ENCODE data around the gene FGFR3. TPM values are rescaled to one million over a fixed set of nuclear protein-coding genes. Genes with fewer than 3 reads are reported as not detected.

FGFR3 gene
- total and polyA plus RNA-seq, 2 of the 4 experiments (the other 2 are of a cell fraction): 0.18 to 0.67 TPM

GRCh38 chr4:1775731-1776500 is 17.2 kb upstream of the FGFR3 start:
- no TSS peak for BruUV-seq (replicated peaks)
- Histone ChIP-seq H3K14ac (replicated peaks; ENCODE audit: low read depth, low read length) (no peak overlapping the region), H2AK5ac (ENCODE audit: low read depth, low read length) (no peak overlapping the region), H3K27ac (ENCODE audit: insufficient read depth, low read length) (no peak overlapping the region), H3K4me1 (ENCODE audit: control insufficient read depth, insufficient read depth, low read length) (peaks cover 6% of the 10 kb centered on the region; the same call in 1 of the 2 replicates), H2BK5ac (ENCODE audit: low read depth, low read length, poor library complexity, severe bottlenecking) (no peak overlapping the region), H3K9me1 (ENCODE audit: insufficient read depth, low read length) (no peaks in the 10 kb centered on the region), H3K27me3 (ENCODE audit: control insufficient read depth, insufficient read depth, low read length) (peaks cover 2% of the 10 kb centered on the region; the same call in 1 of the 2 replicates), H3K79me1 (ENCODE audit: low read depth in 1 of 2, low read length in 2 of 2) (no peaks in the 10 kb centered on the region), H3K9ac (ENCODE audit: low read depth, low read length) (no peak overlapping the region), H3K4me3 (ENCODE audit: insufficient read depth, low read depth, low read length) (no peak overlapping the region), H4K8ac (ENCODE audit: low read depth in 2 of 2, low read length in 2 of 2) (no peak overlapping the region), H4K20me1 (ENCODE audit: insufficient read depth, low read length) (no peaks in the 10 kb centered on the region), H2BK20ac (ENCODE audit: low read depth, low read length) (no peak overlapping the region), H2BK120ac (ENCODE audit: low read depth, low read length) (no peak overlapping the region), H4K91ac (ENCODE audit: insufficient read depth, low read depth, low read length) (no peak overlapping the region), H3K9me3 (ENCODE audit: control insufficient read depth, insufficient read depth, low read length) (no peaks in the 10 kb centered on the region), H3K36me3 (ENCODE audit: control insufficient read depth, insufficient read depth, low read length) (no peaks in the 10 kb centered on the region), H3K4ac (ENCODE audit: low read depth, low read length) (no peak overlapping the region), H3K23ac (ENCODE audit: low read depth, low read length) (no peak overlapping the region), H2AK9ac (replicated peaks; ENCODE audit: low read depth, low read length, poor library complexity) (no peak overlapping the region), H2BK15ac (ENCODE audit: low read depth, low read length) (no peak overlapping the region), H2AFZ (replicated peaks; ENCODE audit: low read length, poor library complexity) (peak overlapping the region; percentile 43), H3K18ac (ENCODE audit: low read depth, low read length) (no peak overlapping the region), H4K5ac (ENCODE audit: low read depth, low read length) (no peak overlapping the region), H3K56ac (ENCODE audit: extremely low read depth, insufficient read depth, low read length) (no peak overlapping the region), H3K4me2 (ENCODE audit: low read depth, low read length) (no peak overlapping the region)
- in situ Hi-C loops (cut with MboI; ENCODE audit: low sequenced_read_pairs): no loop called here
- POLR2A ChIA-PET (ENCODE audit: unreplicated experiment): no interaction called here
- WGBS, 2 experiments (ENCODE audit: extremely low coverage in 2 of 2, insufficient read length in 1 of 2): 67% methylated on average over 5 of the region's 23 CpGs; no CpG with 5 or more reads in 1 of the 2 experiments
- CTCF ChIA-PET: no interaction called here
- dilution Hi-C loops (cut with HindIII; ENCODE audit: low sequenced_read_pairs, unreplicated experiment): no loop called here
- intact Hi-C loops (cut with micrococcal nuclease): no loop called here
- TF ChIP-seq CTCF (conservative IDR thresholded peaks at IDR 0.05; ENCODE audit: low read depth, low read length) (no peak), NFE2L2 (IDR thresholded peaks at IDR 0.05; ENCODE audit: low read depth, low read length) (no peak), CHD1 (IDR thresholded peaks at IDR 0.05; ENCODE audit: low read depth, low read length) (no peak), SMC3 (IDR thresholded peaks at IDR 0.05; ENCODE audit: low read depth, low read length) (no peak), POLR2A (IDR thresholded peaks at IDR 0.05; ENCODE audit: low read depth, low read length) (no peak), MAZ (IDR thresholded peaks at IDR 0.05; ENCODE audit: borderline replicate concordance, low read depth, low read length) (no peak), BHLHE40 (IDR thresholded peaks at IDR 0.05; ENCODE audit: low read depth, low read length) (no peak), CEBPB (IDR thresholded peaks at IDR 0.05; ENCODE audit: low read depth, low read length) (no peak), MAFK (IDR thresholded peaks at IDR 0.05; ENCODE audit: low read depth, low read length) (no peak), RAD21 (IDR thresholded peaks at IDR 0.05; ENCODE audit: low read length) (no peak), MXI1 (IDR thresholded peaks at IDR 0.05; ENCODE audit: borderline replicate concordance, low read depth, low read length) (no peak), RFX5 (IDR thresholded peaks at IDR 0.05; ENCODE audit: low read depth, low read length) (no peak), RCOR1 (IDR thresholded peaks at IDR 0.05; ENCODE audit: insufficient replicate concordance, low read length) (no peak), FOS (IDR thresholded peaks at IDR 0.05; ENCODE audit: low read depth, low read length) (no peak)
- TF ChIP-seq, protein P1, sequence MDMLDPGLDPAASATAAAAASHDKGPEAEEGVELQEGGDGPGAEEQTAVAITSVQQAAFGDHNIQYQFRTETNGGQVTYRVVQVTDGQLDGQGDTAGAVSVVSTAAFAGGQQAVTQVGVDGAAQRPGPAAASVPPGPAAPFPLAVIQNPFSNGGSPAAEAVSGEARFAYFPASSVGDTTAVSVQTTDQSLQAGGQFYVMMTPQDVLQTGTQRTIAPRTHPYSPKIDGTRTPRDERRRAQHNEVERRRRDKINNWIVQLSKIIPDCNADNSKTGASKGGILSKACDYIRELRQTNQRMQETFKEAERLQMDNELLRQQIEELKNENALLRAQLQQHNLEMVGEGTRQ (IDR thresholded peaks at IDR 0.05; ENCODE audit: low read depth, low read length): no peak
- TF ChIP-seq, protein P2, sequence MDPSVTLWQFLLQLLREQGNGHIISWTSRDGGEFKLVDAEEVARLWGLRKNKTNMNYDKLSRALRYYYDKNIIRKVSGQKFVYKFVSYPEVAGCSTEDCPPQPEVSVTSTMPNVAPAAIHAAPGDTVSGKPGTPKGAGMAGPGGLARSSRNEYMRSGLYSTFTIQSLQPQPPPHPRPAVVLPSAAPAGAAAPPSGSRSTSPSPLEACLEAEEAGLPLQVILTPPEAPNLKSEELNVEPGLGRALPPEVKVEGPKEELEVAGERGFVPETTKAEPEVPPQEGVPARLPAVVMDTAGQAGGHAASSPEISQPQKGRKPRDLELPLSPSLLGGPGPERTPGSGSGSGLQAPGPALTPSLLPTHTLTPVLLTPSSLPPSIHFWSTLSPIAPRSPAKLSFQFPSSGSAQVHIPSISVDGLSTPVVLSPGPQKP (IDR thresholded peaks at IDR 0.05; ENCODE audit: borderline replicate concordance, low read depth, low read length): no peak
- ATAC-seq (ENCODE audit: low read depth) (no peak), DNase-seq (no peak)
